Neural progenitor cell (in vitro differentiated cells): ENCODE data around the gene C2CD3.

ENCODE experiments used
- EZH2 ChIP-seq: fragments of 200-600 bp; sonication (generic); IDR thresholded peaks from 2 replicates; pipeline ENCODE4 v1.6.1; 2017; ENCODE audit warnings: antibody characterized with exemption, mild to moderate bottlenecking, moderate library complexity
- EZH2phosphoT487 ChIP-seq: fragments of 200-600 bp; sonication (generic); IDR thresholded peaks from 2 replicates; pipeline ENCODE4 v1.6.1; 2017; ENCODE audit warnings: antibody characterized with exemption
- TF ChIP-seq, protein P1 (sequence below): fragments of 200-600 bp; sonication (generic); IDR thresholded peaks from 2 replicates; pipeline ENCODE4 v1.5.1; 2017; ENCODE audit warnings: antibody characterized with exemption, mild to moderate bottlenecking

DNA sequence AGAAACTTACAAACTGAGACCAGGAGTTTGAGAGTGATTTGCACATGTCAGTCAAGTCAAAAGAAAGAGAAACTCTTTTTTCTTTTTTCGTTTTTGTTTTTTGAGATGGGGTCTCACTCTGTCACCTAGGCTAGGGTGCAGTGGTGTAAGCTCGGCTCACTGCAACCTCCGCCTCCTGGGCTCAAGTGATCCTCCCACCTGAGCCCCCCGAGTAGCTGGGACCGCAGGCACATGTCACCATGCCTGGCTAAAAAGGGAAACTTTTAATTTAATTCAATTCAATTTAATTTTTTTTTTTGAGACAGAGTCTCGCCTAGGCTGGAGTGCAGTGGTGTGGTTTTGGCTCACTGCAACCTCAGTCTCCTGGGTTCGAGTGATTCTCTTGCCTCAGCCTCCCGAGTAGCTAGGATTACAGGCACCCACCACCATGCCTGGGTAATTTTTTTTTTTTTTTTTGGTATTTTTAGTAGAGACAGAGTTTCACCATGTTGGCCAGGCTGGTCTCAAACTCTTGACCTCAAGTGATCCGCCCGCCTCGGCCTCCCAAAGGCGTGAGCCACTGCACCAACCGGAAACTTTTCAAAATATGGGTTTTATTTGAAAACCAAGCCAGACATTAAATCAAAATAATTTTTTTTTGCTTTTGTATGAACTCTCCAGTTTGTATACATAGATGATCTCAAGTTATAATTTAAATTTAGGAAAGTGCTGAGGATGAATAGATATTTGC lies 171.8 kb downstream of the C2CD3 start:
- TF ChIP-seq, protein P1, sequence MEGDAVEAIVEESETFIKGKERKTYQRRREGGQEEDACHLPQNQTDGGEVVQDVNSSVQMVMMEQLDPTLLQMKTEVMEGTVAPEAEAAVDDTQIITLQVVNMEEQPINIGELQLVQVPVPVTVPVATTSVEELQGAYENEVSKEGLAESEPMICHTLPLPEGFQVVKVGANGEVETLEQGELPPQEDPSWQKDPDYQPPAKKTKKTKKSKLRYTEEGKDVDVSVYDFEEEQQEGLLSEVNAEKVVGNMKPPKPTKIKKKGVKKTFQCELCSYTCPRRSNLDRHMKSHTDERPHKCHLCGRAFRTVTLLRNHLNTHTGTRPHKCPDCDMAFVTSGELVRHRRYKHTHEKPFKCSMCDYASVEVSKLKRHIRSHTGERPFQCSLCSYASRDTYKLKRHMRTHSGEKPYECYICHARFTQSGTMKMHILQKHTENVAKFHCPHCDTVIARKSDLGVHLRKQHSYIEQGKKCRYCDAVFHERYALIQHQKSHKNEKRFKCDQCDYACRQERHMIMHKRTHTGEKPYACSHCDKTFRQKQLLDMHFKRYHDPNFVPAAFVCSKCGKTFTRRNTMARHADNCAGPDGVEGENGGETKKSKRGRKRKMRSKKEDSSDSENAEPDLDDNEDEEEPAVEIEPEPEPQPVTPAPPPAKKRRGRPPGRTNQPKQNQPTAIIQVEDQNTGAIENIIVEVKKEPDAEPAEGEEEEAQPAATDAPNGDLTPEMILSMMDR = no peak
- TF ChIP-seq EZH2phosphoT487 (no peak), EZH2 (no peak)
